CD4-positive, alpha-beta T cell (primary cell): ENCODE results near the gene SLC16A11. TPM values are rescaled to one million over a fixed set of nuclear protein-coding genes. Genes with fewer than 3 reads are reported as not detected.

ENCODE experiments used
- ATAC-seq: fragments of 200-7000 bp; cut with Tn5 transposase; one replicate; pipeline ENCODE4 v1.10.0; 2022; ENCODE audit warnings: mild to moderate bottlenecking; ENCODE audit not compliant: poor library complexity
- CTCF ChIA-PET: fragments of 350-600 bp; sonication (Branson Sonifier 250); formaldehyde crosslinking; loops from one replicate; lab custom pipeline; 2021; ENCODE audit warnings: antibody characterized with exemption, inconsistent platforms; lab: Charles Lee
- POLR2A ChIA-PET: fragments of 350-600 bp; sonication (Branson Sonifier 250); formaldehyde crosslinking; loops from one replicate; lab custom pipeline; 2021; ENCODE audit warnings: antibody characterized with exemption, inconsistent platforms; lab: Charles Lee
- DNase-seq, 14 experiments: peaks; one replicate each; pipeline ENCODE4 v3.0.0-alpha.2; 2013 to 2020; ENCODE audit warnings: mixed read lengths in 2 of 14
- H3K27ac ChIP-seq, 2 donors: one replicate each; pipeline versions ENCODE4 v1.5.1 to v1.7.0; 2013; ENCODE audit warnings: low read length in 2 of 2, low read depth in 1 of 2, mild to moderate bottlenecking in 1 of 2
- H3K27me3 ChIP-seq, 2 experiments: 1 replicate in 1 of 2; 2 replicates in 1 of 2; pipeline versions ENCODE4 v1.6.1 to v1.7.0; 2013; ENCODE audit warnings: low read length in 2 of 2, control low read depth in 1 of 2, mild to moderate bottlenecking in 1 of 2, moderate library complexity in 1 of 2; ENCODE audit not compliant: insufficient read depth in 2 of 2, control insufficient read depth in 1 of 2
- H3K36me3 ChIP-seq: one replicate; pipeline ENCODE4 v1.6.1; 2013; ENCODE audit warnings: low read length, control low read depth; ENCODE audit not compliant: insufficient read depth
- H3K4me1 ChIP-seq: one replicate; pipeline ENCODE4 v1.6.1; 2013; ENCODE audit warnings: low read length, control low read depth; ENCODE audit not compliant: insufficient read depth
- H3K4me3 ChIP-seq: one replicate; pipeline ENCODE4 v1.5.1; 2013; ENCODE audit warnings: mild to moderate bottlenecking, low read length, moderate library complexity
- H3K9me3 ChIP-seq, 2 experiments: 1 replicate in 1 of 2; 2 replicates in 1 of 2; pipeline versions ENCODE4 v1.6.1 to v1.7.0; 2013; ENCODE audit warnings: low read length in 2 of 2, mild to moderate bottlenecking in 2 of 2, control low read depth in 1 of 2, moderate library complexity in 1 of 2; ENCODE audit not compliant: control insufficient read depth in 1 of 2, insufficient read depth in 1 of 2
- H3K27ac Mint-ChIP-seq: one replicate; pipeline ENCODE4 v1.8.0; 2020; ENCODE audit warnings: mixed read lengths
- H3K27me3 Mint-ChIP-seq: one replicate; pipeline ENCODE4 v1.8.0; 2021; ENCODE audit warnings: mixed read lengths
- H3K36me3 Mint-ChIP-seq: one replicate; pipeline ENCODE4 v1.8.0; 2021; ENCODE audit warnings: low read depth, mixed read lengths
- H3K4me1 Mint-ChIP-seq: one replicate; pipeline ENCODE4 v1.8.0; 2021; ENCODE audit warnings: low read depth, mixed read lengths
- H3K4me3 Mint-ChIP-seq: one replicate; pipeline ENCODE4 v1.8.0; 2020; ENCODE audit warnings: mild to moderate bottlenecking, mixed read lengths
- H3K9me3 Mint-ChIP-seq: one replicate; pipeline ENCODE4 v1.8.0; 2020; ENCODE audit warnings: mixed read lengths
- intact Hi-C, 2 experiments: fragments of 100-400 bp; cut with DNase I in 1 of 2; cut with micrococcal nuclease in 1 of 2; formaldehyde crosslinking; loops; one replicate each; pipeline versions ENCODE4 v1.15.1 to v1.9.0; 2023 to 2025; cut with DNase I, micrococcal nuclease
- total RNA-seq, 174 experiments: library from RNA in 2 of 174; stranded (reverse) in 2 of 174; gene quantifications; one replicate each; pipeline ENCODE4 v1.2.3 and lab custom pipeline; 2021 to 2026
- TF ChIP-seq, protein P1 (sequence below): fragments of 200-600 bp; IDR thresholded peaks from one replicate; pipeline ENCODE4 v1.8.0; 2022; ENCODE audit warnings: antibody characterized with exemption, mild to moderate bottlenecking

Gene SLC16A11
- total RNA-seq, 2 experiments from 2014 or later = 1.1 to 1.4 TPM

- intact Hi-C loops = loop anchor here (1.0 to 10.0 kb wide), 9 partner anchors 86 to 639 kb away; partner anchors contain the start of genes FGF11 (in 1 of the 2), KCTD11 (in 1 of the 2), MPDU1 (in 1 of the 2) and SLC2A4 (in 1 of the 2)
- Histone ChIP-seq H3K27me3 (peaks cover 0 to 5% of the 10 kb centered on the region in 2 experiments), H3K36me3 (no peaks in the 10 kb centered on the region), H3K9me3 (peaks cover 0 to 7% of the 10 kb centered on the region in 2 experiments), H3K4me1 (peaks cover 49% of the 10 kb centered on the region), H3K4me3 (peak overlapping the region; percentile 55), H3K27ac (peak overlapping the region; percentile 64 to 68)
- CTCF ChIA-PET = interaction anchor here (0.7 to 2.9 kb wide), 20 partner anchors 11 to 543 kb away, joined by 3 to 77 read pairs (median 4); partner anchors contain the start of genes GABARAP, SLC16A13 and TMEM102
- peak overlapping the region; percentile 90 for H3K4me3 Mint-ChIP-seq
- no peaks in the 10 kb centered on the region for H3K9me3 Mint-ChIP-seq
- H3K27ac Mint-ChIP-seq = peak overlapping the region; percentile 94
- DNase-seq = peak in 9 of 14 experiments; percentile 28 to 68 (median 49)
- ATAC-seq = peak; percentile 33
- H3K27me3 Mint-ChIP-seq = no peaks in the 10 kb centered on the region
- no peaks in the 10 kb centered on the region for H3K36me3 Mint-ChIP-seq
- TF ChIP-seq, protein P1, sequence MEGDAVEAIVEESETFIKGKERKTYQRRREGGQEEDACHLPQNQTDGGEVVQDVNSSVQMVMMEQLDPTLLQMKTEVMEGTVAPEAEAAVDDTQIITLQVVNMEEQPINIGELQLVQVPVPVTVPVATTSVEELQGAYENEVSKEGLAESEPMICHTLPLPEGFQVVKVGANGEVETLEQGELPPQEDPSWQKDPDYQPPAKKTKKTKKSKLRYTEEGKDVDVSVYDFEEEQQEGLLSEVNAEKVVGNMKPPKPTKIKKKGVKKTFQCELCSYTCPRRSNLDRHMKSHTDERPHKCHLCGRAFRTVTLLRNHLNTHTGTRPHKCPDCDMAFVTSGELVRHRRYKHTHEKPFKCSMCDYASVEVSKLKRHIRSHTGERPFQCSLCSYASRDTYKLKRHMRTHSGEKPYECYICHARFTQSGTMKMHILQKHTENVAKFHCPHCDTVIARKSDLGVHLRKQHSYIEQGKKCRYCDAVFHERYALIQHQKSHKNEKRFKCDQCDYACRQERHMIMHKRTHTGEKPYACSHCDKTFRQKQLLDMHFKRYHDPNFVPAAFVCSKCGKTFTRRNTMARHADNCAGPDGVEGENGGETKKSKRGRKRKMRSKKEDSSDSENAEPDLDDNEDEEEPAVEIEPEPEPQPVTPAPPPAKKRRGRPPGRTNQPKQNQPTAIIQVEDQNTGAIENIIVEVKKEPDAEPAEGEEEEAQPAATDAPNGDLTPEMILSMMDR = no peak
- POLR2A ChIA-PET = interaction anchor here (0.7 to 2.6 kb wide), 25 partner anchors 8 to 641 kb away, joined by 3 to 65 read pairs (median 5); partner anchors contain the start of genes ACADVL, BCL6B, DLG4 and DVL2
- peaks cover 44% of the 10 kb centered on the region for H3K4me1 Mint-ChIP-seq
Observed at GRCh38 chr17:7046127-7046724, 2.3 kb upstream of the SLC16A11 start.

DNA sequence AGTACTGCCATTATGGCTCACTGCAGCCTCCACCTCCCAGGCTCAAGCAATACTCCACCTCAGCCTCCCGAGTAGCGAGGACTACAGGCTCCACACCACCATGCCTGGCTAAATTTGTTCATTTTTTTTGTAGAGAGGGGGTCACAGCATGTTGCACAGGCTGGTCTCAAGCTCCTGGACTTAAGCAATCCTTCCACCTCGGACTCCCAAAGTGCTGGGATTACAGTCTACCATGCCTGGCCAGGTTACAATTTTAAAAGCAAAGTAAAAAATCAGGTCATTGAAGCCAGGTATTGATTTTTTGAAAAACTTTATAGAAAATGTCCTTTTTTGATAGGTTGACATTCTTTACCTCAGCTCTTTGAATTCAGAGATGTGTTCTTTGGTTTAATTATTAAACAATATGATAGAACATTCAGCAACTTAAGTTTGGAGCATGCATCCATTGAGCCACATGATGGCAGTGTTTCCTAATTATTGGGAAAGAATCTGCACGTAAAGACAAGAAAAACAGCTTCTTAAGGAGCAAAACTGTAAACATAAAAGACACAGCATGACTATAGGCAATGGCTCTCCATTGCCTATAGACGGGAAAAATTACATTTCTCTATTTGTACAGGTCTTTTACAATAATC is 1.7 kb upstream of the SLC16A11 start:
- peaks cover 44% of the 10 kb centered on the region for H3K4me1 Mint-ChIP-seq
- Histone ChIP-seq H3K27ac (peak overlapping the region; percentile 64 to 68), H3K27me3 (peaks cover 0 to 5% of the 10 kb centered on the region in 2 experiments), H3K9me3 (peaks cover 0 to 7% of the 10 kb centered on the region in 2 experiments), H3K4me1 (peaks cover 49% of the 10 kb centered on the region), H3K4me3 (peak overlapping the region; percentile 55), H3K36me3 (no peaks in the 10 kb centered on the region)
- peak in 7 of 14 experiments; percentile 16 to 89 (median 61) for DNase-seq
- peak overlapping the region; percentile 90 for H3K4me3 Mint-ChIP-seq
- CTCF ChIA-PET = interaction anchor here (0.7 to 2.9 kb wide), 19 partner anchors 10 to 543 kb away, joined by 3 to 77 read pairs (median 5); partner anchors contain the start of genes GABARAP, SLC16A13 and TMEM102
- peak; percentile 53 for ATAC-seq
- no peaks in the 10 kb centered on the region for H3K27me3 Mint-ChIP-seq
- no peaks in the 10 kb centered on the region for H3K36me3 Mint-ChIP-seq
- TF ChIP-seq, protein P1 = peak; percentile 80
- H3K9me3 Mint-ChIP-seq = no peaks in the 10 kb centered on the region
- intact Hi-C loops = loop anchor here (1.0 to 10.0 kb wide), 10 partner anchors 87 to 639 kb away; partner anchors contain the start of genes FGF11 (in 1 of the 2), KCTD11 (in 1 of the 2), MPDU1 (in 1 of the 2) and SLC2A4 (in 1 of the 2)
- H3K27ac Mint-ChIP-seq = peak overlapping the region; percentile 94
- POLR2A ChIA-PET = interaction anchor here (0.7 to 2.6 kb wide), 27 partner anchors 8 to 661 kb away, joined by 3 to 65 read pairs (median 5); partner anchors contain the start of genes BCL6B, DVL2, GABARAP and POLR2A

- peaks cover 0 to 5% of the 10 kb centered on the region in 2 experiments for H3K27me3 ChIP-seq
- H3K4me1 ChIP-seq = peaks cover 55% of the 10 kb centered on the region
- peak overlapping the region; percentile 60 for H3K4me3 ChIP-seq
- POLR2A ChIA-PET = interaction anchor here (1.7 kb wide), 1 partner anchor 8 kb away, joined by 12 read pairs; the partner anchor contains the start of gene SLC16A13
- Mint-ChIP-seq H3K27me3 (no peaks in the 10 kb centered on the region), H3K27ac (peak overlapping the region; percentile 92), H3K36me3 (no peaks in the 10 kb centered on the region), H3K4me3 (peak overlapping the region; percentile 86), H3K9me3 (no peaks in the 10 kb centered on the region), H3K4me1 (peaks cover 56% of the 10 kb centered on the region)
- peaks cover 0 to 7% of the 10 kb centered on the region in 2 experiments for H3K9me3 ChIP-seq
- CTCF ChIA-PET = interaction anchor here (1.0 to 2.5 kb wide), 3 partner anchors 9 to 254 kb away, joined by 3 to 9 read pairs (median 7); no protein-coding TSS in a partner anchor
- TF ChIP-seq, protein P1 = no peak
- no peaks in the 10 kb centered on the region for H3K36me3 ChIP-seq
- ATAC-seq (no peak), DNase-seq (no peak)
- H3K27ac ChIP-seq = peak overlapping the region in 1 of 2 donors; percentile 15
- intact Hi-C loops = loop anchor here (5.0 to 10.0 kb wide), 3 partner anchors 309 to 642 kb away; partner anchors contain the start of genes KCTD11 (in 1 of the 2), MPDU1 (in 1 of the 2), TP53 (in 1 of the 2) and WRAP53 (in 1 of the 2)
Observed at GRCh38 chr17:7043182-7043496, 753 bp downstream of the SLC16A11 start.
